ENCODE results near the gene NFATC1. TPM values are rescaled to one million over a fixed set of nuclear protein-coding genes. Genes with fewer than 3 reads are reported as not detected.

The NFATC1 gene
- polyA plus RNA-seq, 3 donors = 5.1 to 5.8 (median 5.7) TPM

DNA sequence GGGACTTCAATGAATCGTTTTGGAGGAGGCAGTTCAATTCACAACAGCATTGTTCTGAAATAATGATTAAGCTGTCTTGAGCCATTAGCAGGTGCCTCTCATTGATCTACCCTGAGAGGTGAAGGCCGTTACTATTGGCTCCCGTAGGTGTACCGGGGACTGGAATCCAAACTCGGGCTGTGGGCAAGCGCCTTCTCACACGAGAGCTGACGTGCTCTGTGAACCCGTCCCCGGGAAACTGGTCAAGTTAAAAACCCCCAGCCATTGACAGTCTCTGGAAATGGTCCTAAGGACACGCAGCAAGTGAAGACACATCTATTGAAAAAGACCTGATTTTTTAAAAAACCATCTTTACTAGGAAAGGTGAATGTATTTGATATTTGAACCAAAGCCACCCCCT lies 8.1 kb upstream of the NFATC1 start:
- no peak for DNase-seq

DNA sequence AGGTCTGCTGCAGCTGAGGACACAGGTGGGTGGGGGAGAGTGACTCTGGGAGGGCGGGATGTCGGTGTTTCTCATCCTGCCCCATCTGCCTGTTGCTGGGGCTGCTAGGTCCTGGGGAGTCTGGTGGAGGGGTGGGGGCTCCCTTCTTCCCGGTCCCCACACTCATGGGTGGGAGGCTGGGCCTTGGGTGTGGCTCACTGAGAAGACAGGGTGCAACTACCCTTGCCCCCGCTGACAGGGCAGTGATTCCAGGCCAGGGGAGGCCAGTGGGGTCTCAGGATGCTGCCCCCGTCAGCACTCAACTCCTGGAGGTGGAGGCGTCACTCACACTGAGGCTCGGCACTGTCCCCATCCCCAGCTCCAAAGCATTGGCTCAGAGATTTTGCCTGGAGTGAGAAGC lies 7.7 kb upstream of the NFATC1 start:
- DNase-seq = no peak

DNA sequence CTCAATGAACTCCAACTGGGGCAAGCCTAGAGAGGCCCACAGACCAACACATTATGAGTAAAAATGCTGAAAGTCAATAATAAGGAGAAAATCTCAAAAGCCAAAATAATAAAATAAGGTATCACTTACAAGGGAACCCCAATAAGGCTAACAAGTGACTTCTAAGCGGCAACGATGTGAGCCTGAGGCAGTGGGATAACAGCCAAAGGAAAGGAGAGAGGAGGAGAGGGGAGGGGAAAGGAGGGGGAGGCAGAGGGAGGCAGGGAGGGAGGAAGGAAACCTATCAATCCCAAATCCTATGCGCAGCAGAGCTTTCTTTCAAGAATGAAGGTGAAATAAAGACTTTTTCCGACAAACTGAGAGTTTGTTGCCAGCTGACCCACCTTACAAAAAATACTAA lies 6.0 kb upstream of the NFATC1 start:
- no peak for DNase-seq

DNA sequence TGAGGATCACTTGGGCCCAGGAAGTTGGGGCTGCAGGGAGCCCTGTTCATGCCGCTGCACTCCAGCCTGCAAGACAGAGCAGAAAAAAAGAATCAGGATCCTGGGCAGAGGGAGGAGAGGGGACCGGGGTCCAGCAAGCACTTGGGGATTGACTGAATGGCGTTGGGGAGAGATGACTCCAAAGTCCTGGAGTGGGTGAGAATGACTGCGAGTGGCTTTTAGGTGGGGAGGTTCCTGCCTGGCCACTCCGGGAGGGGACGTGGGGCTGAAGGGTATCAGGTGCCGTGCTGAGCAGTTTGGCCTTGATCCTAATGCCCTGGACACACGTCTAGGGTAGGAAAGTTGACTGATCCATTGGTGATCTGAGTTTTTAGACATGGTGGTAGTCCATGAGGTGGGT lies 3.5 kb upstream of the NFATC1 start:
- DNase-seq = no peak

DNA sequence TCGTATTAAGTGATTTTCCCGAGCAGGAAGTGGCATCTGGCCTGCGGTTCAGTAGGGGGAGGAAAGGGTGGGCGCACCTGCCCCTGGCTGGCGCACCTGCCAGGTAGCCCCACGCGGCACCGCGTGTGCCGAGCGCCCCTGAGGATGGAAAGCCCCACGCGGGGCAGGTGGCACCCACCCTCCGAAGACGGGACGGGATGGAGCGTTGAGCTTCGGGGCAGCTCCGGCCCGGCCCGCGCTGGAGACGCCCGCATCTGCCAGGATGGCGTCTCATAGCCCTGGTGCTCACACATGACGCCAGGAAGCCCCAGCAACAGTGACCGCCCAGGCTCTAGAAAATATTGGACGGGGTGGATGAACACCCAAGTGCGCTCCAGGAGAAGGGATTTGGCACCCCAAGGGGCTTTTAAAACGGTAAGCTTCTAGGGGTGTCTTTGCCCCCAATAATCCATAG lies 2.5 kb upstream of the NFATC1 start:
- DNase-seq = no peak

DNA sequence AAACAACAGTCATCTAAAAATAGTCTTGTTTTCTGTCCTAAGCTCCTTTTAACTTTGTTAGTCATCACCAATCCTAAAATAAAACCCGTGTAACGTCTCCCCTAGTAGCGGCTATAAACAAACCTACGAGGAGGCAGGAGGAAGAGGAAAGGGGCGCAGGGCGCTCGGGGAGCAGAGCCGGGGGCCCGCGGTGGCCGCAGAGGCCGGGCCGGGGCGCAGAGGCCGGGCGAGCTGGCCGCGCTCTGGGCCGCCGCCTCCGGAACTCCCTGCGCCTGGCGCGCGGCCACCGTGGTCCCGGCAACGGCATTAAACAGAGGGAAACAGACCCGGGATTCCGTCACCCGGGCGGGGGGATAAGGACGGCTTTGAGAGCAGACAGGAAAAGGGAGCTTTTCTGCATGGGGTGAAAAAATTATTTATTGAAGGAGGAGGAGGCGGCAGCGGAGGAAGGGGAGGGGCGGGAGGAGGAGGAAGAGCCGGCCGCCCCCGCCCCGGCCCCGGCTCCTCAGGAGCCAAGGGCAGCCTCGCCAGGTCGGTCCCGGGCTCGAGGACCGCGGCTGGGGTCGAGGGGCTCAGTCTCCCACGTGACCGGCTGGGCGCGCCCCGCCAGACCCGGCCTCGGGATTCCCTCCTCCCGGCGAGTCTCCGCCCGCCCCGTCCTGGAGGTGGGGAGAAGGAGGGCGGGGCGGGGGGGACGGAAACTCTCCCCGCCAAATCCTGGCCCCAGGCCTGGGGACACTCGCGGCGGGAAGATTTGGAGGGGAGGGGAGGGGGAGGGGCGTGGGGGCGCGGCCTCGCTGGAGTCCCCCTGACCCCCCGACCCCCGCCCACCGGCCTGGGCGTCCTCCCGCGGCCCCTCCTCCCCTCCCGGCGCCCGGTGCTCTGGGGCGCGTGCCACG lies 1.8 kb upstream of the NFATC1 start:
- peak; percentile 88 for DNase-seq

DNA sequence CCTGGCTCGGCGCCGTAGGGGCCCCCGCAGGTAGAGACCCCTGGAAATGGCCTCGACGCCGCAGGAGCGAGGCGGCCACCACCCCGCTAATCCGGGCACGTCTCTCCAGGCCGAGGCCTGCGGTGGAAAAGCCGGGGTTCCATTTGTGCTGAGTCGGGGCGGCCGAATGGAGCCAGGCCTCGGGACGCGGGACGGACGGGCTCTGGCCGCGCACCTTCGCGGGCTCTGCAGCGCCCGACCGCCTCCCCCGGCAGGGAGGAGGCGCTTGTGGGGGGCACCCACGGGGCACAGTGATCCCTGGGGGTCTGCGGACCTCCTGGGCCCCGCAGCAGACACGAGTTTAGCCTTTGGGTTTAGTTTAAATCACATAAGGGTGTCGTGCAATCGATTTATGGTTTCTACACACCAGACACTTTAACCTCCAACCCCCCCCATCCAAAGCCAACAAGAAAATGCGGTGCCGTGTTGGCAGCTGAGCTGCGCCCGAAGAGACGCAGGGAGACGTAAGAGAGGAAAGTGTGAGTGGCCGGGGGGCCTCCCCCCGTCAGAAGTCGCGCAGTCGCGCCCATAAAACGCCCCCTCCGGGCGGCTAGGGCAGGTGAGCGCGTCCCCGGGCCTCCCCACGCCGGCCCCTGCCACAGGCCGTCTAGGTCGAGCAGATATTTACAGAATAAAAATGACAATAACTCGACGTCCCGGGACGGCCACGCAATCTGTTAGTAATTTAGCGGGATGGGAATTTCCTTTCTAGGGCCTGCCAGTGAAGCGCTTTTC lies 1.0 kb upstream of the NFATC1 start:
- DNase-seq = no peak

DNA sequence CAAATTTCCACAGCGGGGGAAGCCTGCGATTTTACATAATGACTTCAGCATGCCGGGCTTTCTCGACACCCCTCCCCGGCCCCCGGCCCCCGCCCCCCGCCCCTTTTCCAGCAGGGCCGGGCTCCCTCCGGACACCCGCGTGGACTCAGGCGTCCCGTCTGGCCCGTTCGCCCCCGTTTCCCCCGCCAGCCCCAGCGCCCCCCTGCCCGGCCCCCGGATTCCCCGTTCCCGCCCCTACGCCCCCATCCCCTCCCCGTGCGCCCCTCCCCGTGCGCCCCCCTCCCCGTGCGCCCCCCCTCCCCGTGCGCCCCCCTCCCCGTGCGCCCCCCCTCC lies 456 bp upstream of the NFATC1 start:
- no peak for DNase-seq

DNA sequence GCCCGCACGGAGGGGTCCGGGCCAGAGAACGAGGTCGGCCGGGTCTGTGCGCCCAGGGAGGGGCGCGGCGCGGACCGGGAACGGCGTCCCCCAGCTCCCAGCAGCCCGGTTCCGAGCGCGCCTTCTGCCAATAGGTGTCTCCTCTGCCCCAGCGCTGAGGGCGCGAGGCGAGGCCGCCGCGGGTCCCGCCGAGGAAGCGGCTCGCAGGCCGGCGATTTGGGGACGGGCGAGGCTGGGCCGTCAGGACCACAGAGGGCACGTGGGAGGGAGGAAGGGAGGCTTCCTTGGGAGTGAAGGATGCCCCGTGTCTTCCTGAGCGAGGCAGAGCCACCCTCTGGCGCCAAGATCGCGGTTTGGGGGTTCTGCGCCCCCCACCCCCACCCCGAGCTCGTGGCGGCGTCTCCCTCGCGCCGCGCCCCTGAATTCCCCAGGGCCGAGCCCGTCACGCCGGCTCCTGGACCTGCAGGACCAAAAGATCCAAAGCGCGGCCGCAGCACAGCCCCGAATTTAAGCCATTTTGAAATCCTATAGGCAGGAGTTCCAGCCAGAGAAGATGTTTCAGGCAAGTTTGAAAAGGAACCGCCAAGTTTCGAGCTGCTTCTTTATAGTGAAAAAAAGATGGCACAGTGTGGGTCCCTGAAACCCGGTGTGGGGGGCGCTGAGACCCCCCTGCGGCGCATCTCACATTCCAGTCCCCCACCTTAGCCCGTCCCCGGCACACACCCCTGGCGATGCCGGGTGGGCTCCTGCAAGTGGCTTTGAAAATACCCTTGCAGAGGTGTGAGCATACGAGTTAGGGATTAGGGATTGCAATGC lies 909 bp downstream of the NFATC1 start:
- no peak for DNase-seq

DNA sequence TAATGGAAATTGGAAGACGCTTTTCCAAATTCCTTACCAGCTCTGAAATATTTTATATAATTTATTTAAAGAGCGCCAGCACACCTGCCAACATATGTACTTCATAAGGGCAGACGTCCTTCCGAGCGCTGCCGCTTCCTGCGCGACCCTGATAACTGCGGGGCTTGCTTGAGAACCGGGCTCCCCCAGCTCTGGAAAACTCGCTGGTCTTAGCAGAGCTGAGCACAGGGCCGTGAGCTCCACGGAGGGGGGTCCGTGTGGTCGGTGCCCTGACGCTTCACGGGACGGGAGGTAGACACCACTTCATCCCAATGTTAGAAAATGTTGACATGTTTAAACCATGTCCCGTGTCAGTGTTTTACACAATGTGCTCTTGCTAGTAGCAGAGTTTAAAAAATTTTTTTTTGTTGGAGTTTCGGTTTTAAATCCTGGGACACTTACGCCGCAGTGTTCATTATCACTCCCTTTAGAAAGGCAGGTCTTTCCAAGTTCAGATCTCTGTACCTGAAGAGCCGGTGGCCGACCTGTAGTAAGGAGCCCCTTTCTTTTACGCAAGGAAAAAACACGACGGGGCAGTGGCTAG lies 1.6 kb downstream of the NFATC1 start:
- DNase-seq = no peak

DNA sequence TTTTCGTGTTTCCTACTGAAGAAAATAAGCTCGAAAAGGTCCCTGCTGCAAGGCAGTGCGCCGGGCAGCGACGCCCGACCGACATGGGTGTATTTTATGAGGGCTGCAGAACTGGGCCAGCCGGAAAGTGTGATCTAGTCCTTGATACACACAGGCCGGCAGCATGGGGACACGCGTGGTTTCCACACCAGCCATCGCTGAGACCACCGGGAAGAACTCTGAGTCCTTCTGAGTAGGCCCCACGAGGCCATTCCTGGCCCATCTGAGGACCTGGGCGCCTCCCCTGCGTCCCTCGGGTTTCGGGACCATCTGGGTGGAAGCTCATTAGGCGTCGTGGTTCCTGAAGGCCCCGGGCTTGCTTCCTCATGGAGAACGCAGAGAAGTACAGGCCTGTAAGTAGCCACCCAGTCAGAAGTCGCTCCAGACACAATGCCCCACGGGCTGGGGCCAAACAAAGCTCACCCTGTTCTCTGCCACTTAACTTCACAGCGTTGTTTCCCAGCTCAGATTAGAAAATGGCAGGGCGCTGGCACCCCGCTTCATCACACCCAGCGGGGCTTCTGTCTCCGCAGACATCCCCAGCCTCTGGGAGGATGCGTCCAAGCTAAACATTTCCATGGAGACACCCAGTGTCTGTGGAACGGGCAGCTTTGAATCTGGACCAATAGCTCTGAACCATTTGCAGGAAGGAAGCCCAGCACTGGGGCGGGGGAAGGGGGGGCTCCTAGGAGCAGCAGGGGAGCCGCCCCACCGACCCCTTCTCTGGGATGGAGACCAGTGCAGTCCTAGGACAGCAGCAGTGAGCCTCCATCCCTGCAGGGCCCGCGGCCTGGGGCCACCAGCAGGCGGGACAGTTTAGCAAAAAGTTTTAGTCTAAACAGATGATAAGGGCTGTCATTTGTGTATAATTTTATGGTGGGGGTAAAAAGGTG lies 2.4 kb downstream of the NFATC1 start:
- no peak for DNase-seq

DNA sequence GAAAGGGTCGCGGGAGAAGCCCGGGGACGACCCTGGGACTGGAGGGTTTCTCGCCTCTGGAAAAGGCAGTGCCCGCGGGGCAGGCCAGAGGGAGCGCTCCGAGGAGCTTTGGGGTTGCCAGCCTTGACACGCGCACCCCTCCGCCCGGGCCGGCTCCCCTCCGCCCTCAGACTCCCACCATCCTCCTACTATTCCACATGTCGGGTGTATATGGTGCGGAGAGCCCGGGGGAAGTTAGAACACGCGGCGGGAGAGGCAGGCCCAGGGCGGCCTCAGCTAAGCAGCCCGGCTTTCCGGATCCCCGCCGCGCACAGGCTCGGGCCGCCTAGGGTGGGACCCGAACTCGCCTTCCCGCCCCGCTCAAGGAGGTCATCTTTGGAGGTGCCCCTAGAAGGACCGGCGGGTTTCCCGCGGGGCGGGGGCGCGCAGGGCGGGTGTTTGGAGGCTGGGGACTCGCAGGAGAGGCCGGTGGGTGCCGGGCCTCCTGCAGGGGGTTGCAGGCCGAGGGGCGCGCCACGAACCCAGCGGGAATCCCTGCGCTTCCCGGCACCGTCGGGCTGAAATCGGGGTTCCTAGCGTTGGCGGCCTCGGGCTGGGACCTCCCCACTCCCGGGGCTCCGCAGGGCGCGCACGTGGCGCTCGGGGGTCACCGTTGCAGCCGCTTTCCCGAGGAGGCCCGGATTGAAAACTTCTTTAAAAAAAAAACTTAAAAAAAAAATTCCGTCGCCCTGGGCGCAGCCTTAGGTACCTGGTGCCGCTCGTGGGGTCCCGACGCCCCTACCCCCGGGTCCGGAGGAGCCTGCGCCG lies 3.7 kb downstream of the NFATC1 start:
- no peak for DNase-seq

DNA sequence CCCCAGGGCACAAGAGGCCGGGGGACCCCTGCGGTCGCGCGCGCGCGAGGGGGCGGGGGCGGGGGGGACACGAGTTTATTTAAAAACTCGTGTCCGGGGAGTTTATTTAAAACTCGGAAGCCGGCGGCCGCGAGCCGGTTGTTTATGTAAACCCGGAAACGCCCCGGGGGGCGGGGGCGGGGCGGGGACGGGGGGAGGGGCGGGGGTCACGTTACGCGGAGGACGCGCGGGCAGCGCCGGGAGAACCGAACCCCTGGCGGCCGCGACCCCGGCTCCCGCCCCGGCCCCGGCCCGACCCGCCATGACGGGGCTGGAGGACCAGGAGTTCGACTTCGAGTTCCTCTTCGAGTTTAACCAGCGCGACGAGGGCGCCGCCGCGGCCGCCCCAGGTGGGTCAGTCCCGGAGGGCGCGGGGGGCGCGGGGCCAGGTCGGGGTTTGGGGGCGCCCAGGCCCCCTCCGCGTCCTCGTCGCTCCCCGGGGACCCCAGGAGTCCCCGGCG lies 4.4 kb downstream of the NFATC1 start:
- DNase-seq = no peak

DNA sequence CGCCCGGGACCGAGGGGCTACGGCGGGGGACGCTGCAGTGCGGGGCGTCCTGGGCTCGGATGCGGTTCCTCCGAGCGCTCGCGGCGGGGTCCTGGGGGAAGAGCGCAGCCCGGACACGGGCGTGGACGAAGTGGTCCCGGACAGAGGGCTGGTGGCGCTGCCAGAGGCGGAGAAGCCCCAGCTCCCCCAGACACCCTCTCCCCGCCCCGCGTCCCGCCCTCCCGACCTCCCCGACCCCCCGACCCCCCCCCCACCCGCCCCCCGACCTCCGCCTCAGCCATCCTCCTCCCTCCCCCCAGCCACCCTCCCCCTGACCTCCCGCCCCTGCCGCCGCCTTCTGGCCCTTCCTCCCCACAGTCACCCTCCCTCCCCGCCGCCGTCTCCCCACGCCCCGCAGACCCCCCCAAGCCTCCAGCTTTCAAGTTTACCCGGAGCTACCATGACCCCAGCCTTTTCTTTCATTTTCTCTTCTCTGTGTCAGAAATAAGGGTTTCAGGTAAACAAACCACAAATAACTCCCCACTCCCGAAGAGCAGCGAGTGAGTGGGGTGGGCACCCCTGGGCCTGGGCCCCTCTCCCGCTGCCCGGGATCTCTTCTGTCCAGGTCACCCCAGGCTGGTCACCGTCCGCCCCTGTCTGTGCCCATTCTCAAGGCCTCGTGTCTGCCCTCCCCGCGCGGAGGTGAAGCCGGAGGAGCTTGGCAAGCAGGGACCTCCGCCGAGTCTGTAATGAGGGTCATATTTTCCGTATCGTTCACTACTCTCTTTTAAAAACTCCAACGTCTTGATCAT lies 5.1 kb downstream of the NFATC1 start:
- no peak for DNase-seq

DNA sequence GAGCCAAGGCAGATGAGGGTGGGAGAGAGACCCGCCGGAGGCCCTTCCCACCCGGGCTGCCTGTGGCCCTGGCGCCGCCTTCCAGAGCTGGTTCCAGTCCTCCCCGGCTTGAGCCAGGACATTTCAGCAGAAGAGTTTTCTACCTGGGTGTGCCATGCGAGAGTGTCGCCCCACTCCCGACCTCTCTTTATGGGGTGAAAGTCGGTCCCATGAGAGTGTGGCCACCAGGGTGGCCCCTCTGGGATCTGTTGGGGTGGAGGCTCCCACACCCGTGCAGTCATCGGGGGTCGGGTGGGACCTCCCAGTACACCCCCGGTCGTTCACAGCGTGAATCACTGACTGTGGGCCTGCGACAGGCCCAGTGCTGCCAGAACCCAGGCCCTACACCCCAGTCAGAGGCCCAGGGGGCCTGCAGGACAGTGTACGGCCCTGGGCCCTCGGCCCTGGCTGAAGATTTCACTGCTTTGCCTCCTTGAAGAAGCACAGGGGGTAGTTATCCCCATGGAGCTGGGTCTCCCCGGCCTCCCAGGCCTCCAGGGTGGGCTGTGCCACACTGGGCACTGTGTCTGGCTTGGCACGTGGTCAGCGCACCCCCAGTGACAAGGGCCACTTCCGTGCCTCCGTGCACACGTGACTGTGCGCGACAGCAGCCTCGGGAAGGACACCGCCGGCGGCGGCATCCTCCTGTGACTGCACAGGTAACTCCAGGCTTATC lies 5.9 kb downstream of the NFATC1 start:
- no peak for DNase-seq

DNA sequence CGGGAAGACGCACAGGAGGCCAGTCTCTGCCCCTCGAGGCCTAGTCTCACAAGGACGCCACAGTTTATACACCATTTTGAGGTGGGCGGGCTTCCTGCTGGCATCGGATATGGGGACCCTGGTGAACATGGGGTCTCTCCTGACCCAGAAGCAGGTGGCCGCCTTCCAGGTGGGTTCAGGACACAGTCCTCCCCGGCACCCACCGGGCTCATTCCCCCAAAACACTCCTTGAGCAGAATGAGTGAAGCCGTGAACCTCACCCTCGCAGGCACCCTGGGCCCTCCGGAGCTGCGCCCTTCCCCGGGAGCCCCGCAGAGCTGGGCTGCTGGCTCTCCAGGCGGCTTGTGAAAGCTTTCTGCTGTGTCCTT lies 6.5 kb downstream of the NFATC1 start:
- DNase-seq = no peak

DNA sequence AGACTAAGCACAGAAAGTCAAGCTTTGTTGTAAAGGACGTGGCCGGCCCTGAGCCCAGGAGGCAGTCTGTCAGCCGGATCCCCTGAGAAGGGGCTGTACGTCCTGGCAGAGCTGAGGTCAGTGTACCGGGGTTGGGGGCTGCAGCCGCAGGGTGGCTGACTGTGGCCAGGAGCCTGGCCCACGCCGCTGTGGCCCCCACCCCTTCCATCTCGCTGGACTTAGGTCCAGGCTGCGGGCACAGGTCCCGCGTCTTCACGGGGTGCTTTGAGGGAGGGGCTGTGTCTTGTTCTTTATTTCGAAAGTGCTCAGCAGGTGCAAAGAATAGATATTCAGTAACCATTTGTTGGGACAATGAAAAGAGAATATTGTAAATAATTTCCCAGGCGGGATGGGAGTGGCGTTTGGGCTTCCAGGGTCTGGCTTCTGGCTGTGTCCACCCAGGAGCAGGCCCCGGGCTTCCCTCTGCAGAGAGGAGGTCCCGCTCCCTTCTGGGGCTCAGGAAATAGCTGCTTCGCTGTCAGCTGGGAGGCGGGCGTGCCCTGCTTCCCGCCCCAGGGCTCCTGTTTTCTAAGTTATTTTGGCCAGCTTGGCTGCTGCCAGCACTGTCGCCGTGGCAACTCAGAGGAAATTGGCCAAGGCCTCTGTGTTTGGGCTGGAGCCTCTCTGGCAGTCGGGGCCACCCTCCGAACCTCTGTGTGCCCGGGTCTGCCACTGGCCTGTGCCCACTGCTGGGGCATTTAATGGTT lies 7.4 kb downstream of the NFATC1 start:
- no peak for DNase-seq

All from renal pelvis (tissue), 4 donors.